ENCODE data around the gene CLTRN. TPM values are rescaled to one million over a fixed set of nuclear protein-coding genes. Genes with fewer than 3 reads are reported as not detected.

Gene CLTRN
- under 1 TPM in 1 of 2 donors, not detected in 1; 0.34 TPM for total RNA-seq

GRCh38 chrX:15664487-15665444 lies at the start of gene CLTRN:
TSS of gene CLTRN (minus strand) at chrX:15664805. CDS start at chrX:15664775, 30 bp downstream.

DNA sequence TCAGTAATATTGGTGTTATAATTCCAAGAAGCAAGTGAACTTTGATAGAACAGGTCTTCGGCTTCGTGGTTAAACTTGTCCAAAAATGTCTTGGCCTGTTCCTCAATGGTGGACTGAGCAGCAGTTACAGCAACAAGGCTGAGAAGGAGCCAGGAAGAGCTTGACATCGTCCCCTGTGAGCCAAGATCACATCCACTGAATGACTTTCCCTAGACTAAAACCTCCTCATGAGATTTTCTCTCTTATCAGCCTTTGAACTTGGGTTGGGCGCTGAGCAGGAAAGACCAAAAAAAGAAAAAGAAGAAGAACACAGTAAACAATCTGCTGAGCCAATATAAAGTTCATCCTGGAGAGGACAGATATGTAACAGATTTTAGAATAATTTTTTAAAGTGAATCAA lies 63.9 kb downstream of the CLTRN start, which contains the start of gene ACE2:
Gene ACE2, minus strand, starts transcription at position 216 of the 400 bp plus-strand sequence. Its CDS starts 49 bp downstream, at position 167.

Other genes starting within 250 kb of the CLTRN start
- gene PIR, start 171.5 kb downstream of the CLTRN start, total RNA-seq: 100 to 1,000 TPM; 166 to 193 TPM
- gene BMX, start 164.0 kb downstream of the CLTRN start, total RNA-seq: under 1 TPM in 1 of 2 donors, not detected in 1; 0.34 TPM
- not detected for gene ACE2, start 63.8 kb downstream of the CLTRN start, total RNA-seq
- 10 to 100 TPM in 1 of 2 donors, 1 to 10 TPM in 1; 7.3 to 10.7 TPM for gene CA5B, start 73.5 kb upstream of the CLTRN start, total RNA-seq
- gene ZRSR2, start 125.7 kb upstream of the CLTRN start, total RNA-seq: 1 to 10 TPM; 1.7 to 3.4 TPM
- 100 to 1,000 TPM; 147 to 220 TPM for gene AP1S2, start 190.0 kb upstream of the CLTRN start, total RNA-seq

All from melanocyte of skin (primary cell).